Activated naive CD4-positive, alpha-beta T cell treated with Interleukin-2 at 50 U/mL for 16 hours (primary cell): Measurements from ENCODE around the gene CATSPER1.

Source experiments
- DNase-seq: peaks from one replicate; pipeline ENCODE4 v3.0.0-alpha.2; 2020

CATSPER1 gene

DNA sequence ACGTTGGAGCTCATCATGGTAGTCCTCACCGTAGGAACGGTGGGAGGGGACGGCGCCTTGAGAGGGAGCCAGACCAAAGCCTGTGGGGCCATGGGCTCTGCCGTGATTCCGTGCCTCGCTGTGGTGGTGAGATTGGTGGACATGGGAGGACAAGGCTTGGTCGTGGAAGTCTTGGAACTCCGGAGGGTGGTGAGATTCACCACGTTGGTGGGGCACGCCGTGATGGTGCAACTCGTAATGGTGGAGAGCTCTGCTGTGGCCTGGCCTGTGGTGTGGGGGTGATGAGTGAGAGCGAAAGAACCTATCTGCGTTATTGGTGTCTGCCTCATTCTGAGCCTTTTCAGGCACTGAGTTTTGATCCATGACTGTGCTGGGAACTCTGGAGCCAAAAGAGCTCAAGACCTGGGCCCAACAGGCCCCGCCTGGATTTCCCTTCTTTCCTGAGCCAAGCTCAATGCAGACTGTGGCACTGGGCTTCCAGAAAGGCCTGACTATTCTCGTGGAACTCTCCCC is at the start of gene CATSPER1:
CATSPER1 (minus strand) TSS at position 463 of the 513 bp plus-strand sequence; CDS start at position 363, 100 bp downstream.
- no peak for DNase-seq

DNA sequence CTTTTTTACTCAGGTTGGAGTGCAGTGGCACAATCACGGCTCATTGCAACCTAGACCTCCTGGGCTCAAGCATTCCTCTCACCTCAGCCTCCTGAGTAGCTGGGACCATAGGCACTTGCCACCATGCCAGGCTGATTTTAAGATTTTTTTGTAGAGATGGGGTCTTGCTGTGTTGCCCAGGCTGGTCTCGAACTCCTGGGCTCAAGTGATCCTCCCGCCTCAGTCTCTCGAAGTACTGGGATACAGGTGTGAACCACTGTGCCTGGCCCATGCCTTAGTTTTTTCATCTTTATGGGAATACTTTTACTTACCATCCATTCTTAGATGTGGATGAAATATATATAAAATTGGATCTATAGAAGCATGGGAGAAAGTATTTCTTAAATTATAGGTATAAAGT is 49.0 kb upstream of the CATSPER1 start:
- DNase-seq = no peak

DNA sequence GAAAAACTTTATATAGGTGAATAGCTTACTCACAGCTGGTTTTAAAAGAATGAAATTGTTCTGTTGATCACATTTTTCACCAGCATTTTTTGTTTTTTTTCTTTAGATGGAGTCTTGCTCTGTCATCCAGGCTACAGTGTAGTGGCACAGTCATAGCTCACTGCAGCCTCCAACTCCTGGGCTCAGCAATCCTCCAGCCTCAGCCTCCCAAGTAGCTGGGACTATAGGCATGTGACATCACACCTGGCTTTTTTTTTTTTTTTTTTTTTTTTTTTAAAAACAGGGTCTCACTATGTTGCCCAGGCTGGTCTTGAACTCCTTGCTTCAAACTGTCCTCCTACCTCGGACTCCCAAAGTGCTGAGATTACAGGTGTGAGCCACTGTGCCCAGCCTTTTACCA is 47.4 kb upstream of the CATSPER1 start:
- no peak for DNase-seq

DNA sequence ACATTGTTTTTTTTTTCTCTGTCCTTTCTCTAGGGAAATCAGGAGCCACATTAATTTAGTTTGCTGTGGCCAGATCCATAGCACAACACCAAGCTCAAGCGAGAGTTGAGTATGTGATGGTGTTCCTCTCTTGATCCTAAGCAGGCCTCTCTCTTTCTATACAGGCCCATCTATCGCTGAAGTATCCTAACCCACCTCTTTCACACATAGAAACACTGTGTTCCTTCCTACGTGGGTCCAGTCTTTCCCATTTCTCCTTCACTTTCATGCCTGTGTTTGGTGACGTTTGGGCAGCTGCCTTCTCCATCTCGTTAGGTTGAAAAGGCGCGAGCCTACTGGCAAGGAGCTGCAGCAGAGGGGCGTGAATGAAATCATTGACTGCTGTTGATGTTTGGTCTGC is 46.2 kb upstream of the CATSPER1 start:
- no peak for DNase-seq

DNA sequence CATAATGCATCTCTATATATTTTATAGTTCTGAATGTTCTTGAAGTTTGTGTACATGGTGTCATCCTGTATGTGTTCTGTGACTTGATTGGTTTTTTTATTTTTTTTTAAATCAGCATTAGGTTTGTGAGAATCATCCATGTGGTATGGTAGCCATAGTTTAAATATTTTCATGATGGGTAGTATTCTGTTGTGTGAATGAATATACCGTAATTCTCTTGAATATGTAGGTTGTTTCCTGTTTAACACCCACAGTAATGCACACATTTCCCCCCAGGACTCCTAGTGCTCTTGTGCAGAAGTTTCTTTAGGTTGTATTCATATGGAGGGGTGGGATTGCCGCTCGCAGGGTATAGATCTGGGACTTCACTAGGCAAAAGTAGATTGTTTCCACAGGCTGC is 45.8 kb upstream of the CATSPER1 start:
- DNase-seq = no peak

DNA sequence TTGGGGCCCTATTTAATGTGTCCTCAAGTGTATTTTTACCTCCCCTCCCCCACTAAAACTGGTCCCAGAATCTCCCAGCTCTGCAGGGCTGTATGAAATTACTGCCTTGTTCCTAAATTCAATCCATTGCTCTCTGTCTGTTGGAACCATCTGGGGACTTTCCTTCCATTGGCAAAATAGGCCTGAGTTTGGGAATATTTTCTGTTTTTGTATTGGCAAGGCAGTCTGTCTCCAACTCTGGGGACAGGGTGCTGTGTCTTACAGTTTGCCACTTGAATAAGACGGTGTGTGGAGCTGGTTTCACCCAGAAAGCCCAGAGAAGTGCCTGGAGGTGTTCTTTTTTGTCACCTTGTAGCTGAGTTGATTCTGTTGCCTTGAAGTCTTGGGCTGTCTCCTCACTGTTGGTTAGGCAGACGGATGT is 45.1 kb upstream of the CATSPER1 start:
- DNase-seq = peak; percentile 16

DNA sequence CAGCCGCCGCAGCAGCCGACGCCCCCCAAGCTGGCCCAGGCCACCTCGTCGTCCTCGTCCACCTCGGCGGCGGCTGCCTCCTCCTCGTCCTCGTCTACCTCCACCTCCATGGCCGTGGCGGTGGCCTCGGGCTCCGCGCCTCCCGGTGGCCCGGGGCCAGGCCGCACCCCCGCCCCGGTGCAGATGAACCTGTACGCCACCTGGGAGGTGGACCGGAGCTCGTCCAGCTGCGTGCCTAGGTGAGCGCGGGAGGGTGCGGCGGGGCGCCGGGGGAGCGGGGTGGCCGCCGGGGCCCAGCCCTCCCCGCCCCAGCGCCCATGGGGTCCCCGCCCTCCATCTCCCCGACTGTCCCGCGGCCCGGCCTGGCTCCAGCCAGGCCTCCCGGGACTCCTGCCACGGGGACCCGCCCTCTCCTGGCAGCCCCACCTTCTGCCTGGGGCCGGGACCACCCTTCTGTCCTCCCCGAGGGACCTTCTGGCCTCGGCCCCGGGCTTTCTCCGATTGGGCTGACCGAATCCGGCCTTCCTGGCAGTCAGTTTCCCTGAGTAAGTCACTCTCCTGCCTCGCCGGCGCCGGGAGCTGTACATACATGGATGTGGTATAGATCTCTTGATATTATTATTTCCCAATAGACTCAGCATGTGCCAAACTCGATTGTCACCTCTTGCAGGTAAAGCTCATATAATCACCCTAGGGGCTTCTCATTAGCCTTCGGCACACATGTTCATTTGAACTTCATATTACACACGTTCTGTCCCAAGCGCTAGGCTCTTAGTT is 44.5 kb upstream of the CATSPER1 start:
- peak; percentile 30 for DNase-seq

DNA sequence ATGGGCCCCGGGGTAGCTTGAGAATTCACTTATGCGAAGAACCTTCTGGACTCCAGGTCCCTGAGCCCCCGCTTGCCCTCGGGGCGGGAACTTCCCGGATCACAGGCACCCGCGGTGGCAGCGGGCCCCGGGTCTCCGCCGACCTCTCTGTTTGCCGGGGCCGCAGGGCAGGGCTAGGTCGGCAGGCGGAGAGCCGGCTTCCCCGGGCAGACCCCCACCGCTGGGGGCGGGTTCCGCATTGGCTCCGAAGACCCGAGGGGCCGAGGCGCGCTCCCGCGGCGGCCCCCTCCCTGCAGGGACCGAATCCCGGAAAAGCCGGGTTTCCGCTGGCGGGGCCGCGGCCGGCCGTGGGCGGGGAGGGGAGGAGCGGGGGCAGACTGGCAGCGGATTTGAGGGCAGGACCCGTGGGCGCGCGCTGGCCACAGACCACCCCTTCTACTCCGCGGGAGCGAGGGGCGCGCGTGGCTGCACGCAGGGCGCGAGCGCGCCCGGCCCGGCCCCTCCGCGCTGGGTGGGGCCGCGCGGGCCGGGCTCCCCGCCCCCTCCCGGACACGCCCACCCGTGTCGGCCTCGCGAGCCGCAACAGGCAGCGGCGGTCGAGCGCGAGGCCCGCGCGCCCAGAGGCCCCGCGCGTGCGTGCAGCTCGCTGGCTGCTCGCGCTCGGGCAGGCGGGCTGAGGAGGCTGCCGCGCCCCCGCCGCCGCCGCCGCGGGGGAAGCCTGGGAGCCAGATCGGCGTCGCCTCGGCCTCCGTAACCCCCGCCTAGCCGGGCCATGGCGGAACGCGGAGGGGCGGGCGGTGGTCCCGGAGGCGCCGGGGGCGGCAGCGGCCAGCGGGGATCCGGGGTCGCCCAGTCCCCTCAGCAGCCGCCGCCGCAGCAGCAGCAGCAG is 43.7 kb upstream of the CATSPER1 start, which contains the start of gene PACS1:
PACS1 (plus strand) TSS at position 558 of the 889 bp plus-strand sequence; CDS start at position 773, 215 bp downstream.
- peak; percentile 78 for DNase-seq

DNA sequence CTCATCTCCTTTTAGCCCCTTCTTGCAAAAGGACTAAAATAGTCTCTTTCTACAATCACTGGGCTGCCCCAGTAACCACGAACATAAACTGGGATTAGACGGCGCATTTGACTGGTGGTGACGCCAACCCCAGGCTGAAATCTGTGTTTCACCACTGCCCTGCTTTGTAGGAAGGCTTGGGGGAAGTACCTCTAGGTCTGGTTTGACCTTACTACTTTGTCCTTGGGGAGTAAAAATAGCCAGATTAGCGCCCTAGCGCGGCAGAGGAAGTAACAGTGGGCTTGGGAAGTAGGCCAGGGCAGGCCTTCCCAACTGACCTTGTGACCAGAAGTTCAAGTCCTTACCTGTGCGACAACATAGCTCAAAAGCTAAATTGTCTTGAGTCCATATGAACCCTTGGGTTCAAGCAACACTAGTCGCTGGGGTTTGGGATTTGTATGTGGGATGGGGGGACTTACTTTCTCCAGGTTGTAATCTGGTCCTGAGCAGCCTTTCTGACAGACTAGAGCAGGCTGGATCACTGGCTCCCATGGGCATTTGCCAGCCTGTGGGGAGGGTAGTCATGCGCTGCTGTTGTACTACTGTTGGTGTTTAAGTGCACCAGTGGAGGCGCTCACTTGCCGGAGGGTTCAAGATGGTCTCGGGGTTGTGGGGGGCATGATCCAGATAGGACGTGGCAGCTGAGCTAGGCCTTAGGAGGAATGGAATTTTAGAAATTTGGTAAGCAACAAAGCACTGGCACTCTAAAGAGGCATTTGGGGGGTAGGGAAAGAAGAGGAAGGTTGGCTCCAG is 42.8 kb upstream of the CATSPER1 start:
- DNase-seq = peak; percentile 39

DNA sequence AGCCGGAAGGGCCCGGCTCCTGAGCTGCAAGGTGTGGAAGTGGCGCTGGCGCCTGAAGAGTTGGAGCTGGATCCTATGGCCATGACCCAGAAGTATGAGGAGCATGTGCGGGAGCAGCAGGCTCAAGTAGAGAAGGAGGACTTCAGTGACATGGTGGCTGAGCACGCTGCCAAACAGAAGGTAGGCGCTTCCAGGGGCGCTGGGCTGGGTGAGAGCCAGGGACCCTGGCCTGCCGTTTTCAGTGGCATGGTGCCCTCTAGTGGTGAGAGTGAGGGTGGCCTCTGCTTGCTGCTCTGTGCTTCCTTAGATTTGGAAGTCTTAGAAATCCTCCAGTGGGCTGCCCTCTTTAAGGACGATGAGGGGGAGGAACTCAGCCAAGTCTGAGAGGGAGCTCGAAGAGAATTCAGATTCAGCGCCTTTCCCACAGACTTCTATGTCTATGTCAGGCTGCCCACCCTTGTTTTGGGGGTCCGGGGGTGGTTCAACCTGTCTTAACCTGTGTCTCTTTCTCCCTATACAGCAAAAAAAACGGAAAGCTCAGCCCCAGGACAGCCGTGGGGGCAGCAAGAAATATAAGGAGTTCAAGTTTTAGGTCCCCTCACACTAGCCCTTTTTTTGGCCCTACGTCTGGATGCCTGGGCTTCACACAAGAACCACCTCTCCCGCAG is 42.0 kb upstream of the CATSPER1 start:
- peak; percentile 79 for DNase-seq

DNA sequence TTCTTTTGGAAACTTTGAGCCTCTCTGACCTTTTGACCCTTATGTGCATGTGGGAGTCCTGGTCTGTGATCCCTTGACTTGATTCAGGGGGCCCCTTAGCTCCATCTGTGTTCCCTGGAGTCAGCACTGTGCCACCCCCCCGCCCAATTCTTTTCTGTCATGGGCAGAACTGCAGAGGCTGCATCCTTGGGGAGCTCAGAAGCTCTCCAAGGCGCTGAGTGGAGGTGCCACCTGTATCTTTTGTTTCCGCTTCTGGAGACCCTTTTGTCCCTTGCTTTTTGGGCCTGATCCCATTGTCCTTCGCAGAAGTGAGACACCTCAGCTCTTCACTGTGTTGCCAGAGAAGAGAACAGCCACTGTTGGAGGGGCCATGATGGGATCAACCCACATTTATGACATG is 41.4 kb upstream of the CATSPER1 start:
- DNase-seq = no peak

DNA sequence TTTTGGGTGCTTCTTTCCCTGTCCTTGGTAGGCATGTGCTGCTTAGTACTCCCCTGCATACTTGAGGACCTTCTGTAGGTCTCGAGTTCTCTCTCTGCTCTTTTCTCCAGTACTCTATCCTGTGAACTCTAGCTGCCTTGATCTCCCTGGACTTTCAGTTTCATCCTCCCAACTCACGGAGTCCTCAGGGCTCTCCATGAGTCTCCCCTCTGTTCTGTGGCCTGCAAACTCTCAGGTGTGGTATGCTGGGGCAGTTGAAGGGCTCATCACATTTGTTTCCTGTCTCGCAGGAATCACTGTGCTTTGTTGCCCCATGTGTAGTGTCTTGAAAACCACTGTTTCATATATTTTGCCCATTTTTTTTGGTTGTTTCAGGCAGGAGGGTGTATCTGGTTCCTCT is 40.5 kb upstream of the CATSPER1 start:
- DNase-seq = no peak

DNA sequence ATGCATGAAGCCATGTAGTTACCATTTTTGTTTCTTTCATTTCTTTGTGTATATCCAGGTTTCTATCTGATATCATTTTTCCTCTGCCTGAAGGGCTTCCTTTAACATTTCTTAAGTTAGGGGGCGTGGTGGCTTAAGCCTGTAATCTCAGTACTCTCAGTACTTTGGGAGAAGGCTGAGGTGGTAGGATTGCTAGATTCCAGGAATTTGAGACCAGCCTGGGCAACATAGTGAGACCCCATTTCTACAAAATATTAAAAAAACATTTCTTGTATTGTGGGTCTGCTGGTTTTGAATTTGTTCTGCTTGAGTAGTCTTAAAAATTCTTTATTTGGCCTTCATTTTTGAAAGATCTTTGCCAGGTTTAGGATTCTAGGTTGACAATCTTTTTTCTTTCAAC is 38.3 kb upstream of the CATSPER1 start:
- DNase-seq = no peak

DNA sequence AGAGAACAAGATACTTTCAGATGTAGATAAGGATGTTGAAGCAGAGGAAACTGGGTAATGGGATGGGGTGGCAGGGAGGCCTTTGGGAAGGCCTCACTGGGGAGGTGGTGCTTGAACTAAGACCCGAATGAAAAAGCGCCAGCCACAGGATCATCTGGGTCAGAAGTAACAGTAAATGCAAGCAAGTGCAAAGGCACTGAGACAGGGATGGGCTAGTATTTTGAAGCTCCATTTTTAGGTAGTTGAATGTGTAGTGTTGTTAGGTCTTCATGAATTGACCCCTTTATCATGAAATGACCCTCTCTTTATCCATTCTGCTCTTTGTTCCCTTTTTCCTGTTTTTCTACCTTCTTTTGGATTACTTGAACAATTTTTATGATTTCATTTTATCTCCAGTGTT is 37.6 kb upstream of the CATSPER1 start:
- no peak for DNase-seq

DNA sequence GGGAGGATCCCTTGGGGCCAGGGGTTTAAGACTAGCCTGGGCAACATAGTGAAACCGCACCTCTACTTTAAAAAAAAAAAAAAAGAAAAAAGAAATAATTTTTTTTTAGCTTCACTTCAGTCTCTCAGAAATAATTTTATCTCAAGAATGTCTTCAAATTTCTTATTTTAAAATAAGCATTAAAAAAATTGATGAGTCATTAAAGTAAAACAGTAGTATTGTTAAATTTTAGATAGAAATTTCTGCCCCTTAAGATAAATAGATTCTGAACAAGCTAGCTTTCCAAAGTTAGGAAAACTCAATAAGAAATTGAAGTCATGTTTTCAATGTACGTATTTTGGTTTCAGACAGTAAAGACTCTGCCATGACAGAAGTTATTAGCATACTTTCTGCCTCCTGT is 36.1 kb upstream of the CATSPER1 start:
- DNase-seq = no peak

DNA sequence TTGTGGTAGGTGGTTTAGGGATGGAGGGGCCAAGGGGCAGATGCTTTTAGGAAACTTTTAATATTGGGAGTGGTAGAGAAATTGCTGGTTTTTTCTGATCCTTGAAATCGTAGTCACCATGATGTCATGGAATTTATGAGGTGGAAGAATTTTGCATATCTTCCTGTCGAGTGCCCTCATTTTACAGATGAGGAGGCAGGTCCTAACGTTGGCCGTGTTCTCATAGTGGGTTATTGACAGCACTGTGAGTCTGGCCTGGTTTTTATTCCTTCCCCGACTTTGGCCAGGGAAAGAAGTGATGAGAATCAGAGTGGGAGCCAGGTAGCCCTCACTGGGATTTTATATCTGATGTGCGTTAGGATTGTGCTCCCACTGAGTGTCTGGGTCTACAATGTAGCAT is 35.0 kb upstream of the CATSPER1 start:
- DNase-seq = no peak

DNA sequence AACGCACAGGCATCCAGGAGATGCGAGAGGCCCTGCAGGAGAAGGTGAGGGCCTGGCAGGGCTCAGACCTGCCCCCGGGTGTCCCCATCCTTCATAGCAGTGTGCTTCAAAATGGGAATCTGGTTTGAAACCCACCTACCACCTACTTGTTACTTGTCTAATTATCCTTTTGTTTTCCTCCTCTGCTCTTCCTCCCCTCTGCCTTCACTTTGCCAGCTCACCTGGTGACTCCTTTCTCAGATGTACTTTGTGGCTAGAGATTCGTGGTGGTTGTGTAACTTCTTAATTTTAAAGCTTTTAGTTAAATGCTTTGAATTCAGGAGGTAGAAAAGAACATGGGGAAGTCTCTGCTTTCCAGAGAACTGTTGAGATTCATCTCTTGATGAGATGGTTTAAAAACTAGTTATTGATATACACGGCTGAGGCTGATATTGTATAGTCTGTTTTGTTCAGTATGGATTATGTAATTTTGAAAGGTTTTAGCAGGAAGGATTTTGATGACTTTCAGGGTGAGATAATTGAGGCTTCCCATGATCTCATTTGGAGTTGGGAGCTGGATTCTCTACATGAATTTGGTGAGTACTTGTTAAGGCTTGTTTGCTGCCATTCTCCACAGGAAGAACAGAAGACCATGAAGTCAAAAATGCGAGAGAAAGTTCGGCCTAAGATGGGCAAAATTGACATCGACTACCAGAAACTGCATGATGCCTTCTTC is 33.8 kb upstream of the CATSPER1 start:
- DNase-seq = no peak

DNA sequence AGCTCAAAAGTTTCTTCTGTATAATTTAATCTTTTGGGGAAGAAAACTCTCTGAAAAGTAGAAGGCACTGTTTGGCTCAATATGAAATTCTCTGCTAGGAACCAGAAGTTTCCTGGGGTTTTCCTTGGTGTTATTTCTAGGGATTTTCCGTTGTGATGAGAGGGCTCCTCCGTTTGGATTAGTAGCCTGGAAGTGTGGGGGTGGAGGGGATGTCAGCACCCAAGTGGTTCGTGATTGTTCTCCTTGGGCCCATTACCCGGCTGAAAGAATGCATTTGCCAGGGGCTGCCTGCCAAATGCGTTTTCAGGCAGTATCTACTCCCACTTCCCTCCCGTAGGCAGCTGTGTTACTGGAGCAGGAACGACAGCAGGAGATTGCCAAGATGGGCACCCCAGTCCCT is 30.2 kb upstream of the CATSPER1 start:
- no peak for DNase-seq

DNA sequence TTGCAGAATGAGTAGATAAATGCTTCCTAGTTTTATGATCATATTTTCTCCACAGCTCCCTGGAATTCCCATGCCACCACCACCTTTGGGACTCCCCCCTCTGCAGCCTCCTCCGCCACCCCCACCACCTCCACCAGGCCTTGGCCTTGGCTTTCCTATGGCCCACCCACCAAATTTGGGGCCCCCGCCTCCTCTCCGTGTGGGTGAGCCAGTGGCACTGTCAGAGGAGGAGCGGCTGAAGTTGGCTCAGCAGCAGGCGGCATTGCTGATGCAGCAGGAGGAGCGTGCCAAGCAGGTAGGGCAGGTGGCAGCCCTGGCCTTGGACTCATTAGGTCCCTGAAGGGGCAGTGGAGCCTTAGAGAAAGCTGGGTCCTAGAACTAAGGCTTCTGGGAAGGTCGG is 28.7 kb upstream of the CATSPER1 start:
- no peak for DNase-seq

DNA sequence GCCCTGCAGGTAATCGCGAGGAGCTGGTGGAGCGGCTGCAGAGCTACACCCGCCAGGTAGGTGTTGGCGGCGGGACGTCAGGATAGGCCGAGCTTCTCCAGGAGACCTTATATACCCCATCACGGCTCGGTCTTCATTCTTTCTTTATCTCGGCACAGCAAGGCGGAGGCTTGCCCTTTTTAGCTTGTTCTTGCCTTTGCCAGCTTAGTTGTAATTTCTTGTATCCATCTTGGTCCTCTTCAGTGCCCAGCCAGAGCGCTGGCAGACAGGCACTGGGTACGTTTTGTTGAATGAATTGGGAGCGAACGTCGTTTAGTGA is 26.3 kb upstream of the CATSPER1 start:
- no peak for DNase-seq

DNA sequence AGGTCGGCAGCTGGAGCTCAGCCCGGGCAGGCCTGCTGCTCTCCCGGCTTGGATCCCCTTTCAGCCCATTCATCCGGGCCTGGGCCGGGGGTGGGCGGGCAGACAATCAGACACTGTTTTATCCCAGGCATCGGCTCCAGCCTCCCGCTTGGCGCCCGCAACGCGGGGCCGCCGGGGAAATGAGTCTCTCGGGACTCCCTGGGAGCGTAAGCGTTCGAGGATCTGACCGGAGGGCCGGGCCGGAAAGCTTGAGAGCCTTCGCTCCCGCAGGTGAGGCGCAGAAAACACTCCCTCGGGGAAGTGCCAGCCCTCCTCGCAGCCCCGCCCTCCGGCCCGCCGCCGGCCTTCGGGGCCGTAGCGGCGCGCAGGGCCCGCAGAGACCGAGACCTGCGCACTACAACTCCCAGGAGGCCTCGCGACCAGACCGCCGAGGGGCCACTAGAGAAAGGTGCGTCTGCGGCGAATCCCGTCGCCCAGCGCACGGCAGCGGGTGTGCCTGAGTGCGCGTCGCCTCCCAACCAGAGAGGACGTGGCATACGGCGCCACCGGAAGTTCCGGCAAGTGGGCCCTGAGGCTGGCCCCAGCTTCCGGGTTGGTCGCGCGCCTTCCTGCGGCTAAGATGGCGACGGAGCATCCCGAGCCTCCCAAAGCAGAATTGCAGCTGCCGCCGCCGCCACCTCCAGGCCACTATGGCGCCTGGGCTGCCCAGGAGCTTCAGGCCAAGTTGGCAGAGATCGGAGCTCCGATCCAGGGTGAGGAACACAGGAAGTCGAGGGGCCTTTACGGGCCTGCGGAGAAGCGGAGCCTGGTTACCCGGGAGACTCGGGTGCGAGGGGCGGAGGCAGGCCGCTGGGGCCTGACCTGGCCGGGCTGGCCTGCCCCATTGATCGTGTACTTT is 25.7 kb upstream of the CATSPER1 start, which contains the start of gene SF3B2:
SF3B2 (plus strand) TSS at position 599 of the 898 bp plus-strand sequence; CDS start at position 620, 21 bp downstream.
- DNase-seq = peak; percentile 97
